ENCODE data around the gene UFC1. TPM values are rescaled to one million over a fixed set of nuclear protein-coding genes. Genes with fewer than 3 reads are reported as not detected.

The UFC1 gene
- total and polyA plus RNA-seq, 12 donors = 43.0 to 142 (median 74.9) TPM

GRCh38 chr1:161207173-161207572 lies 53.4 kb downstream of the UFC1 start:
- WGBS, 2 donors = 53 to 56% methylated on average over 8 of the region's 8 CpGs
- peak; percentile 40 to 88 (median 73) for ATAC-seq
- peak in 1 of 2 donors; percentile 77 for DNase-seq
- no peaks in the 10 kb centered on the region for H3K9me3 ChIP-seq
- H3K27ac ChIP-seq = peak overlapping the region; percentile 67 to 100 (median 83)
- H3K4me1 ChIP-seq = peaks cover 15 to 78% (median 66%) of the 10 kb centered on the region in 9 donors
- no peak for TF ChIP-seq CTCF (IDR thresholded peaks at IDR 0.05)
- peak overlapping the region in 2 of 10 donors; percentile 15 to 18 for H3K4me3 ChIP-seq
- H3K36me3 ChIP-seq = peaks cover 0 to 89% (median 54%) of the 10 kb centered on the region in 9 donors
- intact Hi-C loops (cut with DNase I) = loop anchor here in 2 of 10 donors (5.0 kb wide), 1 partner anchor 175 kb away; no protein-coding TSS in a partner anchor
- H3K27me3 ChIP-seq = no peaks in the 10 kb centered on the region

Other genes starting within 250 kb of the UFC1 start
- gene ITLN2, start 199.2 kb upstream of the UFC1 start, total RNA-seq = not detected
- under 1 TPM in 1 of 2 donors, not detected in 1; 0.22 TPM for gene ITLN2, start 199.2 kb upstream of the UFC1 start, polyA plus RNA-seq
- 10 to 100 TPM in 6 of 10 donors, 1 to 10 TPM in 4; 7.1 to 22.7 (median 10.5) TPM for gene F11R, start 132.8 kb upstream of the UFC1 start, total RNA-seq
- gene F11R, start 132.8 kb upstream of the UFC1 start, polyA plus RNA-seq = 1 to 10 TPM; 7.5 to 9.9 TPM
- 10 to 100 TPM in 9 of 10 donors, 1 to 10 TPM in 1; 8.0 to 18.0 (median 13.4) TPM for gene TSTD1, start 115.0 kb upstream of the UFC1 start, total RNA-seq
- gene TSTD1, start 115.0 kb upstream of the UFC1 start, polyA plus RNA-seq = 10 to 100 TPM; 11.8 to 15.3 TPM
- 10 to 100 TPM; 23.7 to 43.6 (median 28.5) TPM for gene USF1, start 108.0 kb upstream of the UFC1 start, total RNA-seq
- 10 to 100 TPM; 42.4 to 55.1 TPM for gene USF1, start 108.0 kb upstream of the UFC1 start, polyA plus RNA-seq
- 10 to 100 TPM in 1 of 10 donors, 1 to 10 TPM in 9; 1.5 to 16.4 (median 2.1) TPM for gene ARHGAP30, start 84.1 kb upstream of the UFC1 start, total RNA-seq
- gene ARHGAP30, start 84.1 kb upstream of the UFC1 start, polyA plus RNA-seq = 1 to 10 TPM; 1.2 to 1.4 TPM
- gene NECTIN4, start 64.4 kb upstream of the UFC1 start, total RNA-seq = under 1 TPM in 1 of 10 donors, not detected in 9; 0.19 TPM
- gene NECTIN4, start 64.4 kb upstream of the UFC1 start, polyA plus RNA-seq = under 1 TPM in 1 of 2 donors, not detected in 1; 0.06 TPM
- gene KLHDC9, start 55.6 kb upstream of the UFC1 start, total RNA-seq = 10 to 100 TPM in 5 of 10 donors, 1 to 10 TPM in 5; 2.2 to 17.7 (median 9.0) TPM
- 1 to 10 TPM in 1 of 2 donors, under 1 TPM in 1; 0.83 to 6.7 TPM for gene KLHDC9, start 55.6 kb upstream of the UFC1 start, polyA plus RNA-seq
- gene PFDN2, start 35.9 kb upstream of the UFC1 start, total RNA-seq = 10 to 100 TPM; 44.6 to 78.7 (median 54.1) TPM
- gene PFDN2, start 35.9 kb upstream of the UFC1 start, polyA plus RNA-seq = 100 to 1,000 TPM; 185 to 273 TPM
- 10 to 100 TPM; 24.1 to 41.2 (median 33.4) TPM for gene NIT1, start 35.9 kb upstream of the UFC1 start, total RNA-seq
- gene NIT1, start 35.9 kb upstream of the UFC1 start, polyA plus RNA-seq = 10 to 100 TPM; 28.5 to 30.6 TPM
- 10 to 100 TPM; 21.7 to 33.0 (median 26.3) TPM for gene DEDD, start 21.3 kb upstream of the UFC1 start, total RNA-seq
- 10 to 100 TPM; 19.7 to 27.2 TPM for gene DEDD, start 21.3 kb upstream of the UFC1 start, polyA plus RNA-seq
- 10 to 100 TPM in 9 of 10 donors, 1 to 10 TPM in 1; 8.8 to 24.0 (median 14.7) TPM for gene USP21, start 5.5 kb downstream of the UFC1 start, total RNA-seq
- 10 to 100 TPM; 13.2 to 22.4 TPM for gene USP21, start 5.5 kb downstream of the UFC1 start, polyA plus RNA-seq
- 10 to 100 TPM in 8 of 10 donors, 1 to 10 TPM in 2; 8.5 to 19.8 (median 15.0) TPM for gene PPOX, start 12.4 kb downstream of the UFC1 start, total RNA-seq
- 10 to 100 TPM in 1 of 2 donors, 1 to 10 TPM in 1; 10.0 to 58.5 TPM for gene PPOX, start 12.4 kb downstream of the UFC1 start, polyA plus RNA-seq
- gene B4GALT3, start 23.5 kb downstream of the UFC1 start, total RNA-seq = 10 to 100 TPM; 12.1 to 28.9 (median 19.6) TPM
- 10 to 100 TPM; 11.5 to 25.5 TPM for gene B4GALT3, start 23.5 kb downstream of the UFC1 start, polyA plus RNA-seq
- gene ADAMTS4, start 45.1 kb downstream of the UFC1 start, total RNA-seq = 10 to 100 TPM in 6 of 10 donors, 1 to 10 TPM in 4; 1.7 to 86.1 (median 17.7) TPM
- 10 to 100 TPM in 1 of 2 donors, 1 to 10 TPM in 1; 5.4 to 11.9 TPM for gene ADAMTS4, start 45.1 kb downstream of the UFC1 start, polyA plus RNA-seq
- gene NDUFS2, start 48.4 kb downstream of the UFC1 start, total RNA-seq = 100 to 1,000 TPM; 244 to 370 (median 318) TPM
- 100 to 1,000 TPM; 121 to 193 TPM for gene NDUFS2, start 48.4 kb downstream of the UFC1 start, polyA plus RNA-seq
- 10 to 100 TPM in 4 of 10 donors, 1 to 10 TPM in 6; 2.0 to 65.8 (median 5.3) TPM for gene FCER1G, start 61.3 kb downstream of the UFC1 start, total RNA-seq
- gene FCER1G, start 61.3 kb downstream of the UFC1 start, polyA plus RNA-seq = 10 to 100 TPM; 19.7 to 64.6 TPM
- gene APOA2, start 69.7 kb downstream of the UFC1 start, total RNA-seq = under 1 TPM in 1 of 10 donors, not detected in 9; 0.89 TPM
- gene APOA2, start 69.7 kb downstream of the UFC1 start, polyA plus RNA-seq = not detected
- gene TOMM40L, start 72.1 kb downstream of the UFC1 start, total RNA-seq = 10 to 100 TPM; 29.8 to 37.6 (median 33.2) TPM
- gene TOMM40L, start 72.1 kb downstream of the UFC1 start, polyA plus RNA-seq = 10 to 100 TPM; 17.6 to 29.3 TPM
- gene NR1I3, start 84.2 kb downstream of the UFC1 start, total RNA-seq = not detected
- under 1 TPM in 1 of 2 donors, not detected in 1; 0.10 TPM for gene NR1I3, start 84.2 kb downstream of the UFC1 start, polyA plus RNA-seq
- gene PCP4L1, start 104.8 kb downstream of the UFC1 start, total RNA-seq = 1 to 10 TPM in 1 of 10 donors, under 1 TPM in 8, not detected in 1; 0.38 to 1.0 (median 0.46) TPM
- gene PCP4L1, start 104.8 kb downstream of the UFC1 start, polyA plus RNA-seq = under 1 TPM; 0.29 to 0.75 TPM
- 1 to 10 TPM; 1.0 to 5.6 (median 1.6) TPM for gene MPZ, start 156.0 kb downstream of the UFC1 start, total RNA-seq
- 1 to 10 TPM; 1.5 to 3.4 TPM for gene MPZ, start 156.0 kb downstream of the UFC1 start, polyA plus RNA-seq
- 100 to 1,000 TPM; 342 to 459 (median 420) TPM for gene SDHC, start 160.4 kb downstream of the UFC1 start, total RNA-seq
- gene SDHC, start 160.4 kb downstream of the UFC1 start, polyA plus RNA-seq = 100 to 1,000 TPM in 1 of 2 donors, 10 to 100 TPM in 1; 18.1 to 176 TPM
- not detected for gene CFAP126, start 213.9 kb downstream of the UFC1 start, total RNA-seq
- gene CFAP126, start 213.9 kb downstream of the UFC1 start, polyA plus RNA-seq = not detected